ENCODE data around the gene PPBP.

DNA sequence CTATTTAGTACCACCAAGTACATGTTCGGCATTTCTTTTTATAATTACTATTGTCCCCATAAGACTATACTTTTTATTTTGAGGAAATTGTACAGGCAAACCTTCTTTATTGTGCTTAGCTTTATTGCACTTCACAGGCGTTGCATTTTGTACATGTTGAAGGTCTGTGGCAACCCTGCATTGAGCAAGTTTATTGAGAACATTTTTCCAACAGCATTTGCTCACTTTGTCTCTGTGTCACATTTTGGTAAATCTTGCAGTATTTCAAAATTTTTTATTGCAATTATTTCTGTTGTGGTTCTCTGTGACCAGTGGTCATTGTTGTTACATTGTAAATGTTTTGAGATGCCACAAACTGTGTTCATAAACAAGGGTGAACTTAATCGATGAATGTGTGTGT, 21.3 kb upstream of the PPBP start:
- no peak for TF ChIP-seq POLR2A (IDR thresholded peaks at IDR 0.05)
- TF ChIP-seq, protein P1, sequence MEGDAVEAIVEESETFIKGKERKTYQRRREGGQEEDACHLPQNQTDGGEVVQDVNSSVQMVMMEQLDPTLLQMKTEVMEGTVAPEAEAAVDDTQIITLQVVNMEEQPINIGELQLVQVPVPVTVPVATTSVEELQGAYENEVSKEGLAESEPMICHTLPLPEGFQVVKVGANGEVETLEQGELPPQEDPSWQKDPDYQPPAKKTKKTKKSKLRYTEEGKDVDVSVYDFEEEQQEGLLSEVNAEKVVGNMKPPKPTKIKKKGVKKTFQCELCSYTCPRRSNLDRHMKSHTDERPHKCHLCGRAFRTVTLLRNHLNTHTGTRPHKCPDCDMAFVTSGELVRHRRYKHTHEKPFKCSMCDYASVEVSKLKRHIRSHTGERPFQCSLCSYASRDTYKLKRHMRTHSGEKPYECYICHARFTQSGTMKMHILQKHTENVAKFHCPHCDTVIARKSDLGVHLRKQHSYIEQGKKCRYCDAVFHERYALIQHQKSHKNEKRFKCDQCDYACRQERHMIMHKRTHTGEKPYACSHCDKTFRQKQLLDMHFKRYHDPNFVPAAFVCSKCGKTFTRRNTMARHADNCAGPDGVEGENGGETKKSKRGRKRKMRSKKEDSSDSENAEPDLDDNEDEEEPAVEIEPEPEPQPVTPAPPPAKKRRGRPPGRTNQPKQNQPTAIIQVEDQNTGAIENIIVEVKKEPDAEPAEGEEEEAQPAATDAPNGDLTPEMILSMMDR (IDR thresholded peaks at IDR 0.05), result no peak

Measured in lower leg skin (tissue), 3 donors.